Measurements from ENCODE around the gene PDE3B. TPM values are rescaled to one million over a fixed set of nuclear protein-coding genes. Genes with fewer than 3 reads are reported as not detected.

The PDE3B gene
- total RNA-seq, 6 experiments from 2014 or later = 14.9 to 47.1 (median 28.8) TPM

GRCh38 chr11:14891143-14892035, 247.8 kb downstream of the PDE3B start:
- Histone ChIP-seq H3K4me3 (peak overlapping the region; percentile 63 to 67 (median 64)), H3K27me3 (no peaks in the 10 kb centered on the region), H3K36me3 (no peaks in the 10 kb centered on the region), H3K4me1 (peaks cover 0 to 6% (median 2%) of the 10 kb centered on the region in 4 donors), H3K9me3 (no peaks in the 10 kb centered on the region), H3K27ac (peak overlapping the region; percentile 84 to 93 (median 90))
- peak; percentile 79 to 84 (median 81) for ATAC-seq
- intact Hi-C loops (cut with DNase I) = loop anchor here in 1 of 2 donors (10.0 kb wide), 1 partner anchor 367 kb away; the partner anchor contains the start of gene PSMA1
- WGBS (ENCODE audit: insufficient coverage, low coverage, low lambda C conversion rate, missing lambda C conversion rate) = 0% methylated on average over 28 of the region's 67 CpGs
- peak; percentile 42 for TF ChIP-seq POLR2A (IDR thresholded peaks at IDR 0.05)
- TF ChIP-seq, protein P1, sequence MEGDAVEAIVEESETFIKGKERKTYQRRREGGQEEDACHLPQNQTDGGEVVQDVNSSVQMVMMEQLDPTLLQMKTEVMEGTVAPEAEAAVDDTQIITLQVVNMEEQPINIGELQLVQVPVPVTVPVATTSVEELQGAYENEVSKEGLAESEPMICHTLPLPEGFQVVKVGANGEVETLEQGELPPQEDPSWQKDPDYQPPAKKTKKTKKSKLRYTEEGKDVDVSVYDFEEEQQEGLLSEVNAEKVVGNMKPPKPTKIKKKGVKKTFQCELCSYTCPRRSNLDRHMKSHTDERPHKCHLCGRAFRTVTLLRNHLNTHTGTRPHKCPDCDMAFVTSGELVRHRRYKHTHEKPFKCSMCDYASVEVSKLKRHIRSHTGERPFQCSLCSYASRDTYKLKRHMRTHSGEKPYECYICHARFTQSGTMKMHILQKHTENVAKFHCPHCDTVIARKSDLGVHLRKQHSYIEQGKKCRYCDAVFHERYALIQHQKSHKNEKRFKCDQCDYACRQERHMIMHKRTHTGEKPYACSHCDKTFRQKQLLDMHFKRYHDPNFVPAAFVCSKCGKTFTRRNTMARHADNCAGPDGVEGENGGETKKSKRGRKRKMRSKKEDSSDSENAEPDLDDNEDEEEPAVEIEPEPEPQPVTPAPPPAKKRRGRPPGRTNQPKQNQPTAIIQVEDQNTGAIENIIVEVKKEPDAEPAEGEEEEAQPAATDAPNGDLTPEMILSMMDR (IDR thresholded peaks at IDR 0.05) = peak in 1 of 4 donors; percentile 1
- DNase-seq = peak; percentile 91 to 93 (median 92)

DNA sequence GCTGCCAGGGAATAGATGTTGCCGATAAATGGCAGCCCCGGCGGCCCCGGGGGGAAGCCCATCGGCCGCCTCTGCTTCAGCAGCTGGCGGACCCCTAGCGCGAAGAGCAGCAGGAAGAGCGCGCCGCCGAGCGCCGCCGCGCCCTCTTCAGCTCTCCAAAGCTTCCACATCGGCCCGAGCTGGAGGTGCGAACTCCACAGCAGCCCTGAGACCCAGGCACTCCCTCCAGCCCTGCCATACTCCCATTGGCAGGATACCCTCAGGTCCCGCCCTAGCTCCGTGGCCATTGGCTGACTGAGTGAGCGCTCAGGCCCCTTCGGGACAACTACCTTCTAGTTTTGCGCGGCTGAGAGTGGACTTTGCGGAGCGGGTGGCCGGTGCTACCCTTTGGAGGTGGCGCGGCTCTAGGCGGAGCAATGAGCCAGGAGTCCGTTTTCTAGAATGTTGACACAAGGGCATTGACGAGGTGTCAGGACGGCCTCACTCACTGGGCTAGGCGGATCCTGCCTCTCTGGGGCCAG, 248.5 kb downstream of the PDE3B start, which contains the start of gene CYP2R1:
Gene CYP2R1 (minus strand): TSS at position 196 of the 521 bp plus-strand sequence. CDS start 26 bp downstream, at position 170.
- Histone ChIP-seq H3K27me3 (no peaks in the 10 kb centered on the region), H3K27ac (peak within 1 kb of the TSS; percentile 84 to 93 (median 90)), H3K9me3 (no peaks in the 10 kb centered on the region), H3K36me3 (no peaks in the 10 kb centered on the region), H3K4me3 (peak within 1 kb of the TSS; percentile 63 to 67 (median 64)), H3K4me1 (peaks cover 0 to 6% (median 2%) of the 10 kb centered on the region in 4 donors)
- intact Hi-C loops (cut with DNase I) = loop anchor here in 1 of 2 donors (10.0 kb wide), 1 partner anchor 367 kb away; the partner anchor contains the start of gene PSMA1
- TF ChIP-seq POLR2A (IDR thresholded peaks at IDR 0.05) = peak; percentile 76
- TF ChIP-seq, protein P1 (IDR thresholded peaks at IDR 0.05) = no peak
- 0% methylated on average over 12 of the region's 36 CpGs for WGBS (ENCODE audit: insufficient coverage, low coverage, low lambda C conversion rate, missing lambda C conversion rate)
- peak; percentile 93 to 99 (median 96) for ATAC-seq
- DNase-seq = peak; percentile 97 to 99 (median 98)

DNA sequence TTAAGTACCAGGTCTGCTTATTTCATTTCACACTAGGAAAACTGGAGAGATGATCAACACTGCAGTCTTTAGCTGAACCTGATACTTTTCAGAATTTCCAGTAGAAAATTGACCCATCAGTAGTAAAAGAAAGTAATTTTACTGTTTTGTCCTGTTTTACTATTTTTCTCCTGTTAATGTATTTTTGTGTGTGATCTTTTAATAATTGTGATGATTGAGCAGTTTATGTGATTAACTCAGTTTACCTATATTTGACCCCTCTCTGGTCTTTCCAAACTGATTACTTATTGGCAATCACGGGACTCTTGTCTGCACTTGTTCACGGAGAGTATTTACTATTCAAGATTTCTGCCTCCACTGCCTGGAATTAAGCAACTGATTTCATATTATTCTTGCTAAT, 249.0 kb downstream of the PDE3B start:
- no peak for ATAC-seq
- peak overlapping the region in 1 of 3 donors; percentile 90 for H3K27ac ChIP-seq

More for the DNA sequence above, 249.0 kb downstream of the PDE3B start:
- Histone ChIP-seq H3K36me3 (no peaks in the 10 kb centered on the region), H3K9me3 (no peaks in the 10 kb centered on the region), H3K4me3 (peak overlapping the region; percentile 63 to 67 (median 64)), H3K4me1 (peaks cover 0 to 6% (median 2%) of the 10 kb centered on the region in 4 donors), H3K27me3 (no peaks in the 10 kb centered on the region)
- DNase-seq = no peak
- TF ChIP-seq, protein P1 (IDR thresholded peaks at IDR 0.05) = no peak
- TF ChIP-seq POLR2A (IDR thresholded peaks at IDR 0.05) = no peak
- intact Hi-C loops (cut with DNase I) = loop anchor here in 1 of 2 donors (10.0 kb wide), 1 partner anchor 368 kb away; the partner anchor contains the start of gene PSMA1
- 71% methylated on average over 2 of the region's 2 CpGs for WGBS (ENCODE audit: insufficient coverage, low coverage, low lambda C conversion rate, missing lambda C conversion rate)
